NCI-H69 (cell line): ENCODE measurements around the gene ZNF532.
"Not testable (repeated sequence)": the region's sequence is repeated elsewhere in the genome, so short reads cannot be mapped to it uniquely, and the experiment has no call there.

Experiments
- DNase-seq: peaks from one replicate; lab custom pipeline; 2025; lab: John Stamatoyannopoulos, UW

The ZNF532 gene

GRCh38 chr18:59008302-59008974, 143.8 kb downstream of the ZNF532 start:
- peak; percentile 75 for DNase-seq

GRCh38 chr18:59009846-59010245, 145.2 kb downstream of the ZNF532 start:
- DNase-seq = no peak

GRCh38 chr18:59011289-59011688, 146.6 kb downstream of the ZNF532 start:
- no peak for DNase-seq

GRCh38 chr18:59011786-59012185, 147.1 kb downstream of the ZNF532 start:
- DNase-seq = no peak

GRCh38 chr18:59012815-59013705, 148.4 kb downstream of the ZNF532 start:
- no peak for DNase-seq

GRCh38 chr18:59013744-59014143, 149.1 kb downstream of the ZNF532 start:
- DNase-seq = no peak

- peak; percentile 31 for DNase-seq
Measured at GRCh38 chr18:59015531-59016152, 151.0 kb downstream of the ZNF532 start.

- peak; percentile 85 for DNase-seq
Measured at GRCh38 chr18:59021500-59021899, 156.8 kb downstream of the ZNF532 start.

- DNase-seq = peak; percentile 29
Measured at GRCh38 chr18:59022167-59022945, 157.7 kb downstream of the ZNF532 start.

GRCh38 chr18:59024829-59025228, 160.2 kb downstream of the ZNF532 start:
- no peak for DNase-seq

- DNase-seq = not testable (repeated sequence)
Measured at GRCh38 chr18:59025532-59025931, 160.9 kb downstream of the ZNF532 start.

- no peak for DNase-seq
Measured at GRCh38 chr18:59026364-59026763, 161.7 kb downstream of the ZNF532 start.

- DNase-seq = no peak
Measured at GRCh38 chr18:59026831-59027410, 162.2 kb downstream of the ZNF532 start.

- DNase-seq = no peak
Measured at GRCh38 chr18:59029663-59030429, 165.2 kb downstream of the ZNF532 start.

- no peak for DNase-seq
Measured at GRCh38 chr18:59032308-59032707, 167.6 kb downstream of the ZNF532 start.

GRCh38 chr18:59033359-59033758, 168.7 kb downstream of the ZNF532 start:
- no peak for DNase-seq

- DNase-seq = no peak
Measured at GRCh38 chr18:59033974-59034373, 169.3 kb downstream of the ZNF532 start.

GRCh38 chr18:59035591-59035990, 170.9 kb downstream of the ZNF532 start:
- DNase-seq = no peak
